ENCODE results near the gene HMCN2.
A peak's percentile ranks its signal among the peaks of the same experiment; 100 is the strongest.

HMCN2 gene

GRCh38 chr9:130232899-130233586 lies 32.5 kb upstream of the HMCN2 start:
- peaks cover 3 to 20% of the 10 kb centered on the region in 2 donors for H3K36me3 ChIP-seq (ENCODE audit: control insufficient read depth in 1 of 2, insufficient read depth in 2 of 2, low read length in 2 of 2)

DNA sequence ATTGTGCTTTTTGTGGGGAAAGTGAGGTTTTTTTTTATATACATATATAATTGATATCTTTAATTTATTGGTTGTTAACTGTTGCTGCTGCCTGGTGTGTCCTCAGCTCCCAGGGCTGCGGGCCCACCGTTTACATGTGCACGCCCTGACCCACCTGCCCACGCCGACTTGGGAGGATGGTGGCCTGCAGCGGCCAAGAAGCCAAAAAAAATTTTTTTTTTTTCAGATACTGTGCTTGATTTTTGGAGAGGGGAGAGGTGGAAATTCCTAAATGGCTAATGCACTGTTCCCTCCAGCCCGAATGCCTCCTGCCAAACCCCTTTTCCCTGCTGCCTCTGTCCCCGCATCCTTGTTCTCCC lies 32.0 kb upstream of the HMCN2 start:
- Histone ChIP-seq H3K4me1 (ENCODE audit: control insufficient read depth in 1 of 2, insufficient read depth in 2 of 2, low read length in 2 of 2) (peaks cover 0 to 18% of the 10 kb centered on the region in 2 donors), H3K36me3 (ENCODE audit: control insufficient read depth in 1 of 2, insufficient read depth in 2 of 2, low read length in 2 of 2) (peaks cover 3 to 15% of the 10 kb centered on the region in 2 donors), H3K27ac (ENCODE audit: low read length) (no peak overlapping the region), H3K9me3 (ENCODE audit: control insufficient read depth in 1 of 2, low read length in 2 of 2) (no peaks in the 10 kb centered on the region), H3K4me3 (ENCODE audit: low read depth in 1 of 2, low read length in 2 of 2) (no peak overlapping the region), H3K27me3 (ENCODE audit: low read depth, low read length) (no peaks in the 10 kb centered on the region)

More at GRCh38 chr9:130232899-130233586, 32.5 kb upstream of the HMCN2 start:
- no peaks in the 10 kb centered on the region for H3K9me3 ChIP-seq (ENCODE audit: control insufficient read depth in 1 of 2, low read length in 2 of 2)
- peaks cover 0 to 18% of the 10 kb centered on the region in 2 donors for H3K4me1 ChIP-seq (ENCODE audit: control insufficient read depth in 1 of 2, insufficient read depth in 2 of 2, low read length in 2 of 2)
- no peaks in the 10 kb centered on the region for H3K27me3 ChIP-seq (ENCODE audit: low read depth, low read length)
- H3K4me3 ChIP-seq (ENCODE audit: low read depth in 1 of 2, low read length in 2 of 2): no peak overlapping the region
- no peak overlapping the region for H3K27ac ChIP-seq (ENCODE audit: low read length)

- Histone ChIP-seq H3K4me3 (ENCODE audit: low read depth in 1 of 2, low read length in 2 of 2) (no peak overlapping the region), H3K9me3 (ENCODE audit: control insufficient read depth in 1 of 2, low read length in 2 of 2) (no peaks in the 10 kb centered on the region), H3K27me3 (ENCODE audit: low read depth, low read length) (no peaks in the 10 kb centered on the region), H3K36me3 (ENCODE audit: control insufficient read depth in 1 of 2, insufficient read depth in 2 of 2, low read length in 2 of 2) (peaks cover 3 to 14% of the 10 kb centered on the region in 2 donors), H3K27ac (ENCODE audit: low read length) (no peak overlapping the region), H3K4me1 (ENCODE audit: control insufficient read depth in 1 of 2, insufficient read depth in 2 of 2, low read length in 2 of 2) (peaks cover 0 to 18% of the 10 kb centered on the region in 2 donors)
Observed at GRCh38 chr9:130234340-130235260, 31.0 kb upstream of the HMCN2 start.

DNA sequence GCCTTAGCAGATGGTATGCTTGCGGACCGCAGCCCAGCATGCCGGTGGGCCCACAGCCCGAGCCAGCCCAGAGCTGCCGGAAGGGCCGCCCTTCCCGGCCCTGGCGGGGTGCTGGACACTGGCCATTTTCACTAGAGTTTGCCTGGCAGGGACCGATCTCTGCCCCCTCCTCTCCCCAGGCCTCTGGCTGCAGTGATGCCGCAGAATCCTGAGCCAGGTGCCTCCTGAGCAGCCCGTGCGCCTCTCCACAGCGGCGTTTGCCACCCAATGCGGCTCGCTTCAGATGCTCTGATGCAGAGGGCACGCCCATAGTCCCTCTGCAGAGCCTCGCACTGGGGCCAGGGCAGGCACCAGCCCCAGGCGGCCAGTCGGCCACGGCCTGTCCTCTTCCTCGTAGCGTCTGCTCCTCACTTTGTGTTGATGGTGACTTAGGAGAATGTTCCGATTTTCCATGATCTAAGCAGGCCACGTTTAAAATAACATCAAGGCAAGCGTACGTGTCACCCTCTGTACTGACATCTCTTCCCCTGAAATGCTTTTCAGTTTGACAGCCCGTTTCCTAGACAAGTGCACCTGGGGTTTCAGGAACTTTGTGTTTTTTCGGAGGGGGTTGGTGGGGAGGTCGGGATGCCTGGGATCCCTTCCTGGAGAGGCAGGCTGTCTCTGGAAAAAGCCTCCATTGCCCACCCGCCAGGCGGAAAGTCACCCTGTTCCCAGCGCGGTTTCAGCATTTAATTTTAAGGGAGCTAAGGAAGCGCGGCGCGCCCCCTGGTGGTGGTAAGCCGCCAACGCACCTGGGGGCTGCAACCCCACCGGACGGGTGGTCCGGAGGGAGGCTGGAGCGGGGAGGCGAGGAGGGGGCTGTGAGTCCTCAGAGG lies 29.8 kb upstream of the HMCN2 start:
- Histone ChIP-seq H3K4me3 (ENCODE audit: low read depth in 1 of 2, low read length in 2 of 2) (peak overlapping the region in 1 of 2 donors; percentile 11), H3K36me3 (ENCODE audit: control insufficient read depth in 1 of 2, insufficient read depth in 2 of 2, low read length in 2 of 2) (peaks cover 3 to 14% of the 10 kb centered on the region in 2 donors), H3K27ac (ENCODE audit: low read length) (no peak overlapping the region), H3K4me1 (ENCODE audit: control insufficient read depth in 1 of 2, insufficient read depth in 2 of 2, low read length in 2 of 2) (peaks cover 0 to 18% of the 10 kb centered on the region in 2 donors), H3K27me3 (ENCODE audit: low read depth, low read length) (no peaks in the 10 kb centered on the region), H3K9me3 (ENCODE audit: control insufficient read depth in 1 of 2, low read length in 2 of 2) (no peaks in the 10 kb centered on the region)

GRCh38 chr9:130236436-130236985 lies 29.0 kb upstream of the HMCN2 start:
- Histone ChIP-seq H3K27me3 (ENCODE audit: low read depth, low read length) (no peaks in the 10 kb centered on the region), H3K27ac (ENCODE audit: low read length) (no peak overlapping the region), H3K9me3 (ENCODE audit: control insufficient read depth in 1 of 2, low read length in 2 of 2) (no peaks in the 10 kb centered on the region), H3K36me3 (ENCODE audit: control insufficient read depth in 1 of 2, insufficient read depth in 2 of 2, low read length in 2 of 2) (peaks cover 3 to 14% of the 10 kb centered on the region in 2 donors), H3K4me1 (ENCODE audit: control insufficient read depth in 1 of 2, insufficient read depth in 2 of 2, low read length in 2 of 2) (peaks cover 0 to 18% of the 10 kb centered on the region in 2 donors), H3K4me3 (ENCODE audit: low read depth in 1 of 2, low read length in 2 of 2) (no peak overlapping the region)

DNA sequence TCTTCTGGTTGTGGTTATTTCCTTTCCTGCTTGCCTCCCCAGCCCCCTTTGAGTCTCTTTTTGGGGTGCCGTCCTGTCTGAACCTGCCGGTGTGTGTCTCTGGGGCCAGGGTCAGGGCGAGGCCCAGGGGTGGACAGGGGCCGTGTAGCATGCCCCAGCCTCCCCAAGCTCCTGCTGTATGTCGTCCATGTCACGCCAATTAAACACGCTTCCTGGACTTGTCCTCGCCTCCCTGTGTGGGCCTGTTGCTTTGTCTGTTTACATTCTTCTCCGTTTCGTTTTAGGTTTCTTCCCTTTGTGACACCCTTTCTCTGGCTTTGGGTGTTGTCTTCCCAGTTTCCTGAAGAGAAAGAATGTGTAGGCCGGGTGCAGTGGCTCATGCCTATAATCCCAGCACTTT lies 28.5 kb upstream of the HMCN2 start:
- Histone ChIP-seq H3K4me1 (ENCODE audit: control insufficient read depth in 1 of 2, insufficient read depth in 2 of 2, low read length in 2 of 2) (peaks cover 0 to 18% of the 10 kb centered on the region in 2 donors), H3K27ac (ENCODE audit: low read length) (no peak overlapping the region), H3K9me3 (ENCODE audit: control insufficient read depth in 1 of 2, low read length in 2 of 2) (no peaks in the 10 kb centered on the region), H3K36me3 (ENCODE audit: control insufficient read depth in 1 of 2, insufficient read depth in 2 of 2, low read length in 2 of 2) (peaks cover 3 to 14% of the 10 kb centered on the region in 2 donors), H3K27me3 (ENCODE audit: low read depth, low read length) (no peaks in the 10 kb centered on the region), H3K4me3 (ENCODE audit: low read depth in 1 of 2, low read length in 2 of 2) (no peak overlapping the region)

DNA sequence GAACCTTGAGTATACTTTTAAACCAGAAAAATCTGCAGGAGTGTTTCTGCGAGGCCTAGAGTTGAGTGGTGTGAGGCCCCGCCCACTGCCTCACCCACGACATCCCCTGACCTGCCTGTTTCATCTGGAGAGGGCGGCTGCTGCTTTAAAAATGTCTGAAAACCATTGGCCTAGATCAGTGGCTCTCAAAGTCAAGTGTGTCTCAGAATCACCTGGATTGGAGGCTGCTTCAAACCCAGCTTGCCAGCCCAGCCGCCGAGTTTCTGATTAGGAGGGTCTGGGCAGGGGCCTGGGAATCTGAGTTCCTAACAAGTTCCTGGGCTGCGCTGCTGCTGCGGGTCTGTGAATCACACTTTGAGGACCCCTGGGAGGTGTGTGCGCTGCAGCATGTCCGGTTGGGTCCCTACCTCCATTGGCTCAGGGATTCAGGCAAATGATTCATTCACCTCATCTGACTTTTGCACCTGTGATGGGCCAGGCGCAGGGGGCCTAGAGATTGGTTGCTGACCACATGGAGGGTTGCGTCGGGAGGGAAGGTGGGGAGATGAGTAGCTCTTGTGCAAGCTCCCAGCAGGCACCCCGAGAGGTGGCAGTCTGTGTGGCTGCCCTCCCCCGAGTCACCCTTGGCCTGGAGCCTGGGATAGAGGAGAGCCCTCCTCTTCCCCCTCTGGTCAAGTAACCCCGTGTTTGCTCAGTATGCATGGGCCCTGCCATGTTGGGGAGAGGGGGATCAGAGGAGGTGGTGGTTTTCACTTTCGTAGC lies 27.6 kb upstream of the HMCN2 start:
- Histone ChIP-seq H3K9me3 (ENCODE audit: control insufficient read depth in 1 of 2, low read length in 2 of 2) (no peaks in the 10 kb centered on the region), H3K4me1 (ENCODE audit: control insufficient read depth in 1 of 2, insufficient read depth in 2 of 2, low read length in 2 of 2) (peaks cover 3 to 22% of the 10 kb centered on the region in 2 donors), H3K27ac (ENCODE audit: low read length) (no peak overlapping the region), H3K27me3 (ENCODE audit: low read depth, low read length) (no peaks in the 10 kb centered on the region), H3K4me3 (ENCODE audit: low read depth in 1 of 2, low read length in 2 of 2) (no peak overlapping the region), H3K36me3 (ENCODE audit: control insufficient read depth in 1 of 2, insufficient read depth in 2 of 2, low read length in 2 of 2) (peaks cover 3 to 12% of the 10 kb centered on the region in 2 donors)

DNA sequence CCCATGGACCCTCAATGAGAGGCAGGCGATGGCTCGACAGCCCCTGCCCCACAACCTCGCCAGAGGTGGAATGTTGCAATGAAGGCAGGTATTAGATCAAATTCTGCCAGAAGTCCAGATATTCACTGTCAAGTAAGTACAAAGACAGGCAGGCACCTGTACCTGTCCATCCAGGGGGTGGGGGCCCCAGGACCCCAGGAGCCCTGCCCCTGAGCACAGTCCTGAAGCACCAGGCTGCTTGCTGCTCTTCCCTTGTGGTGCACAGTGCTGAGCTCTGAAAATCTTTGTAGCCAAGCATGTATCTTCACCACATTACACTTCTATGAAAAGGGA lies 26.2 kb upstream of the HMCN2 start:
- Histone ChIP-seq H3K4me1 (ENCODE audit: control insufficient read depth in 1 of 2, insufficient read depth in 2 of 2, low read length in 2 of 2) (peaks cover 4 to 31% of the 10 kb centered on the region in 2 donors), H3K9me3 (ENCODE audit: control insufficient read depth in 1 of 2, low read length in 2 of 2) (no peaks in the 10 kb centered on the region), H3K36me3 (ENCODE audit: control insufficient read depth in 1 of 2, insufficient read depth in 2 of 2, low read length in 2 of 2) (peaks cover 0 to 6% of the 10 kb centered on the region in 2 donors), H3K4me3 (ENCODE audit: low read depth in 1 of 2, low read length in 2 of 2) (no peak overlapping the region), H3K27me3 (ENCODE audit: low read depth, low read length) (no peaks in the 10 kb centered on the region), H3K27ac (ENCODE audit: low read length) (no peak overlapping the region)

- peaks cover 4 to 31% of the 10 kb centered on the region in 2 donors for H3K4me1 ChIP-seq (ENCODE audit: control insufficient read depth in 1 of 2, insufficient read depth in 2 of 2, low read length in 2 of 2)
- H3K27ac ChIP-seq (ENCODE audit: low read length): no peak overlapping the region
- no peaks in the 10 kb centered on the region for H3K9me3 ChIP-seq (ENCODE audit: control insufficient read depth in 1 of 2, low read length in 2 of 2)
- H3K4me3 ChIP-seq (ENCODE audit: low read depth in 1 of 2, low read length in 2 of 2): no peak overlapping the region
- no peaks in the 10 kb centered on the region for H3K27me3 ChIP-seq (ENCODE audit: low read depth, low read length)
- H3K36me3 ChIP-seq (ENCODE audit: control insufficient read depth in 1 of 2, insufficient read depth in 2 of 2, low read length in 2 of 2): peaks cover 0 to 1% of the 10 kb centered on the region in 2 donors
Observed at GRCh38 chr9:130239741-130240241, 25.8 kb upstream of the HMCN2 start.

Data from muscle layer of duodenum (tissue), 2 donors.